Loucy (cell line): ENCODE data around the gene PRM3.

Source experiments
- EZH2phosphoT487 ChIP-seq: fragments of 200-600 bp; IDR thresholded peaks from 2 replicates; pipeline ENCODE4 v1.6.1; 2018; ENCODE audit warnings: antibody characterized with exemption, mild to moderate bottlenecking, moderate library complexity, borderline replicate concordance
- TF ChIP-seq, protein P1 (sequence below): fragments of 200-600 bp; sonication (generic); conservative IDR thresholded peaks from 2 replicates; pipeline ENCODE4 v1.5.1; 2014; ENCODE audit warnings: mild to moderate bottlenecking, antibody characterized with exemption, low read length

DNA sequence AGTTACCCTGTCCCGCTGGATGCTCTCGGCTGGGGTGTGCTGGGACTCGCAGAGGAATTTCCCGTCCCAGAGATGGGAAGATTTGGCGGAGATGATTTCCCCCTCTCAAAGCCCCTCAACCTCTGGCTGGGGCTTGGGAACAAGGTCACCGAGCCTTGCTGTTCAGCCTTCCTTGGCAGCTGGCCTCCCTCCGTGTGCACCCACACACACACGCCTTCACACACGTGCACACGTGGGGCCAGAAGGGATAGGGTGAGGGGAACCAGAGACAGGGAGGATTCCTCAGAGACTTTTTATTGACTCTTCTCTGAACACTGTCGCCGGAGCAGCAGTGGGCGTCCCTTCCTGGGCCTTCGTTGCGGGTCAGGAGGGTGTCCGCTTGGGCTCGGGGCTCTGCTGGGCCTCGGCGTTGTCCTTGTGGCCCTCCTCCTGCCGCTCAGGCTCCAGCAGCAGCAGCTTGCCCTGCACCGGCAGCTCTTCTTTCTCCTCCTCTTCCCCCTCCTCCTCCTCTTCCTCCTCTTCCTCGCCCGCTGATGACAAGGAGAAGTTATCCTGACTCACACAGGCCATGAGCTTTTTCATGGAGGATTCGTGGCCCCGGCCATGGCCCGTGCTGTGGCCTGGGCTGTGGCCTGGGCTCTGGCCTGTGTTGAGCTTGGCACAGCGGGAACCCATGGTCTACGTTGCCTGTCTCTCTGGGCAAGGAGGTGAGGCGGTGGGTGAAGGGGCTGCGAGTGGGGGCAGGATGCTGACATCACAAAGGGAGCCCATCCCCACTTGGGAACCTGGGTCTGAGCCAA is at the start of gene PRM3:
- TF ChIP-seq EZH2phosphoT487, result no peak
- TF ChIP-seq, protein P1, sequence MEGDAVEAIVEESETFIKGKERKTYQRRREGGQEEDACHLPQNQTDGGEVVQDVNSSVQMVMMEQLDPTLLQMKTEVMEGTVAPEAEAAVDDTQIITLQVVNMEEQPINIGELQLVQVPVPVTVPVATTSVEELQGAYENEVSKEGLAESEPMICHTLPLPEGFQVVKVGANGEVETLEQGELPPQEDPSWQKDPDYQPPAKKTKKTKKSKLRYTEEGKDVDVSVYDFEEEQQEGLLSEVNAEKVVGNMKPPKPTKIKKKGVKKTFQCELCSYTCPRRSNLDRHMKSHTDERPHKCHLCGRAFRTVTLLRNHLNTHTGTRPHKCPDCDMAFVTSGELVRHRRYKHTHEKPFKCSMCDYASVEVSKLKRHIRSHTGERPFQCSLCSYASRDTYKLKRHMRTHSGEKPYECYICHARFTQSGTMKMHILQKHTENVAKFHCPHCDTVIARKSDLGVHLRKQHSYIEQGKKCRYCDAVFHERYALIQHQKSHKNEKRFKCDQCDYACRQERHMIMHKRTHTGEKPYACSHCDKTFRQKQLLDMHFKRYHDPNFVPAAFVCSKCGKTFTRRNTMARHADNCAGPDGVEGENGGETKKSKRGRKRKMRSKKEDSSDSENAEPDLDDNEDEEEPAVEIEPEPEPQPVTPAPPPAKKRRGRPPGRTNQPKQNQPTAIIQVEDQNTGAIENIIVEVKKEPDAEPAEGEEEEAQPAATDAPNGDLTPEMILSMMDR, result no peak
